GM19372 (cell line): ENCODE results near the gene LDB3.

Experiments
- ATAC-seq: cut with Tn5 transposase; IDR thresholded peaks from one replicate; pipeline ENCODE4 v1.9.1; 2021; ENCODE audit warnings: mild to moderate bottlenecking, low read depth, moderate library complexity; ENCODE audit not compliant: unreplicated experiment

The LDB3 gene

DNA sequence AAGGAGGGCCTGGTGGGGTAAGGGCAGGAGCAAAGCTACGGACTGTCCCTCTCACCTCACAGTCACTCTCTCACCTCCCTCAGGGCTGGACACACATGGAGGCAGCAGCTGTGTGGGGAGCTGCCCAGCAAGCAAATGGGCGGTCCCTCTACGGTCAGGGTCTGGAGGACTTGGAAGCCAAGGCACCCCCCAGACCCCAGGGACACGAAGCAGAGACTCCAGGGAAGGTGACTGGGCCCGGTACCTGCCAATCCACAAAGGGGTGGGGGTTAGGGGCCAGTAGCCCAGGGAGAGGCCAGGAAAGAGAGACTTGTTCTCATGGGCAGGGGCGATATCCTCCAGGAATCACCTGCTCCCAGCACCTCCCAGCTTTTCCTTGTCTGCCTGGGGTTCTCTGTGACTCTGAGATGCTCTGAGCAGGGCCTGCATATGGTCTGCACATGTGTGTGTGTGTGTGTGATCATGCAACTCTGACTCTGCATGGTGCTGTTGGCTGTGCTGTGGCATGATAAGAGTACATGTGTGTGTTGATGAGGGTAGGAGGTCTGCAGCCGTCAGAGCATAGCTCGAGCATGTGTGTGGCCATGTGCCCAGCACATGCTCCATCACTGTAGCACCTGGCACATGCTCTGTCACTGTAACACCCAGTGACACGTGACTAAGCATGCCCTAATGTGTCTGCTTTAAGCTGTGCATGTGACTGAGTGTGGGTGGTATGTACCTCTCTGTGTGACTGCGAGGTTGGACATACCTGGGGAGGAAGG, 4.6 kb upstream of the LDB3 start:
- no peak for ATAC-seq

DNA sequence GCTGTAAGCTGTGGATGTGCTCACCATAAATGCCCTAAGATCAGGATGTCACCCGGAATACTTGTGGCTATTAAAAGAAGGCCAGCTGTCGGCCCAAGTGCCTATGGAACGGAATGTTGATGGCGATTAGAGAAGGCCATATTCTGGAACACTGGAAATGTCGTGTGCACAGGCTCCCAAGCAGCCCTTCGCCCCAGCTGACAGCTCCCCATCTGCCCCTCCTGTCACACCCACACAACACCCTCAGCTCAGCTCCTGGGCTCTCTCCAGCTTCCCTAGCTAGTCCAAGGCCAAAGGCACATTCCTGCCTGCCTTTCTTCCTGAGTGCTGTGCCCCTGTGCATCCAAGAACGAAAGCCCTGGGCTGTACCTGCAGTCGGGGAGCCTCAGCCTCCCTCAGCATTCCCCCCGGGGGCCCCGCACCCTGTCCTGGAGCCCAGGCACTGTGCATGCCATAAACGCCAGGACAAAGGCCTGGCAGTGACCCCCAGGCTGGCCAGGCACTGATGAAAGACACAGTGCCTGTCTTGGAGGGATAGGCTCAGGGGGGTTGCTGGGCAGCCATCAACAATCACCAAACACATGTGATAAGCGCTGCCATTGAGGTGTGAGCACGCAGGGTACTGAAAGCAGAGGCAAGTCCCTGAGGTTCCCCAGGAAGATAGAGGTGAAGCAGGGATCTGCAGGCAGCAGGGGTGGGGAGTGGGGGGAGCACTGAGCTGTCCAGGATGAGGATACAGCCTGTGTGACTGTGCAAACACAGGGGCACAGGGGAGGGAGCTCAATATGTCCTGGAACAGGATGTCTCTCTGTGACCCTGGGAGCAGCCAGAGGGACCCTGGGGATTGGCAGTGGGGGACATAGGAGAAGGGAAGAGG, 3.7 kb upstream of the LDB3 start:
- no peak for ATAC-seq

DNA sequence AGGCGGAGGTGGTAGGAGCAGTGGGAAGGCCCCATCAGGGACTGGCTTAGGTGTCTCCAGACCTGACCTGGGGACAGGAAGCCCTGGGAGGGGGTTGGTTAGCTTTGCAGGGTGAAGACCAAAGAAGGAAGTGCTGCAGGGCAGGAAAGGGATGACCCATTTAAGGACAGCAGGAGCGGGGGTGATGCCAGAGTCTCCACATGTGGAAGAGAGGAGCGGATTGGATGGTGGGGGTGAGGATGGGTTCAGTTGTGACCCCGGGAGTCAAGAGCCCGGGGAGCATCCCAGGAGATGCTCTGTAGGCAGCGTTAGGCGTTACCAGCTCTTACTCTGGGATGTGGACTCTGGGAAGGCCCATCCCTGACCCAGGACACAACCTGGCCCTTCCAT, 3.1 kb upstream of the LDB3 start:
- no peak for ATAC-seq

DNA sequence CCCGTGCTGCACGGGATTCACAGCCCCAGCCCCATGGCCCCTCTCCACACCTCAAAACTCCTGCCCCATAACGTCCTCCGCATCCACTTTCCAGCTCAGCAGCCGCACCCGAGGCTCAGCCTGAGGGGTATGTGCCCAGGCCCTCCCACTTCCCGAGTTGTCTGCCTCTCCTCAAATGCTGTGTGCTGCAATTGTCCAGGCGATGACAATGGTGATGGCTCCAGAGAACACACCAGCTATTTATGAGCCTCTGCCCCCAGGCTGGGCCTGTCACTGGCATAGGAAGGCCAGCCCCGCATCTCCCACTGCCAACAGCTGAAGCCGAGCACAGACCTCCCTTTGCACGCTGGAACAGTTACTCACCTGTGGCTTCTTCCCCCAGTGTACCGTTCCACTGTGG, 2.4 kb upstream of the LDB3 start:
- ATAC-seq = no peak

DNA sequence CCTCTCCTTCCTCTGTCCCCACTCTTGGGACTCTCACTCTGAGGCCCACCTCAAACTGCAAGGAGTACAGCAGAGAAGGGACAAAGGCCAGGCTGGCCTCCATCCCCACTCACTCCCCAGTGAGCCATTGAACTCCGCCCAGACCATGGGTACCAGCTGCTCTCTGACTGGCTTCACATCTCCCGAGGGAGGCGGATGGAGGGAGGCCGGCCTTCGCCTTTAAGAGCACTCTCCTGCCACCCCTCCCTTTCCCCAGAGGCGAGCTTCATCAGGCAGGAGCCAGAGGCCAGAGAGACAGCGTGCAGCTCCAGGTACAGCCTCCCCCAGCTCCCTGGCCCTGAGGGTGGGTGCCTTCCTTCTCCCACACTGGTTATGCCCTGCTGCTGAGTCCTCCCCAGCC, 1.8 kb upstream of the LDB3 start:
- ATAC-seq = no peak

DNA sequence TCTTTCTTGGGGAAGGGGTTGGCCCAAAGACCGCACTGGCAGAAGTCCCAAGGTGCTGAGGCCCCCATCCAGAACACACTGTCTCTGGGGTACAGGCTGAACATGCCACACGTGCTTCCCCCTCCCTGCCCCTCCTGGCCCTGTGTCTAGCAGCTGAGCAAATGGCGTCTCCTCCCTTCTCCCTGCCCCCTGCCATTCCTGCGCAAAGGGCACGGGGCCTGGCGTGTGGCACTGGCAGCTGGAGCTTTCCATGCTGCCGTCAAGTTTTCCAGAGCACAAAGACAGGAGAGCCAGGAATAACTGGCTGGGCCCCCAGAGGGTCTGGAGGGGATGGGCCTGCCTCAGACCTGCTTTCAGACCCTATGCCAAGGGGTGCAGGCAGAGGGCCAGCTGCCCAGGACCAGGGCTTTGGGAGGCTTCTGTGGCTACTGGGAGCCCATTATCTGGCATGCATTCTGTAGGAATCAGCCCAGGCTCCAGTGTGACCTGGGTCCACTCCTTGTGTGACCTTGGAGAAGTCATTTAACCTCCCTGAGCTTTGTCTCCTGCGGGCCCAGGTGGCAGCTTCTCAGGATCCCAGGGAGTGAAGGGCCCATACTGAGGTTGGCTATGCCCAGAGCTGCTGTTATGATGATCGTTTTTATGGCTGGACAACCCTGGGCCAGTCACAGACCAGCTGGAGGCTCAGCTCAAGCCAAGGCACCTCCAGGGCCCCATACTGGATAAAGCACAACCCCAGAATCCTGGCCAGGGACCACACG, 710 bp upstream of the LDB3 start:
- ATAC-seq = no peak

DNA sequence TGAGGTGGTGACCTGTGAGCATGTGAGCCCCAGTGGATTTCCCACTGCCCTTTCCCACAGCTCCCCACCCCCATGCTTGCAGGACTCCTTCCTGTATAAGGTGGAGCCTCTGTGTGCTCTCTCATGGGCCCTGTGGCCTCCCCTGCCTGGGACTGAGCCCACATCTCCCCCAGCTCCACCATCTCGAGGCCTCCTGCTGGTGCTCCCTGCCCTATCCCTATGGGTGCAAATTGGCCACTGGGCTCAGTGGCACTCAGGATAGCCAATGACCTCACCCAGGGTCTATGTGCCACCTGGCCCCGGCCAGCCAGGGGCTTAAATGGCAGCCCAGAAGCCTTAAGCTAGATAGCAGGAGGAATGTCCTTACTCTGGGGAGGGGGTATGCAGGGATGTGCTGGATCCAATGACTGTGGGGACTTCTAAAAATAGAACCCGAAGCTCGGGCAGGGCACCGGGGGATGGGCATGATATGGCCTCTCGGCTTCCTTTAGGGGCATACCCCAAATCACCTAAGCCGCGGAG, 2.0 kb downstream of the LDB3 start:
- ATAC-seq = no peak

DNA sequence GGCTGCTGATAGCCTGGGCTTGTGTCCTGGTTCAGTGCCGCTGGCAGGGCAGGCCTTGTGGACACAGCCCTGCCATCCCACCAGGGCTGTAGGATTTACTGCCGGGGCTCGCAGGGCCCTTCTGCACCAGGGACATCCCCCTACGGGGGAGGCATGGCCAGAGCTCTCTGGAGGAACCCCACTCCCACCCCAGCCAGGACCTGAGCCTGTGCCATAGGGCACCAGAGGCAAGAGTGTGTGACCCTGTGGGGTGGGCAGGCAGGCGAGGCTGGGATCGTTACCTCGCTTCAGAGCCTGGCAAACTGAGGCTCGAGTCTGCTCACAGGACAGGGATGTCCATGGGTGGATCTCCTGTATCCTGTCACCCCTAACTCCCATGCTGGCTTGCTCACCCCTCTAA, 2.6 kb downstream of the LDB3 start:
- ATAC-seq = no peak

DNA sequence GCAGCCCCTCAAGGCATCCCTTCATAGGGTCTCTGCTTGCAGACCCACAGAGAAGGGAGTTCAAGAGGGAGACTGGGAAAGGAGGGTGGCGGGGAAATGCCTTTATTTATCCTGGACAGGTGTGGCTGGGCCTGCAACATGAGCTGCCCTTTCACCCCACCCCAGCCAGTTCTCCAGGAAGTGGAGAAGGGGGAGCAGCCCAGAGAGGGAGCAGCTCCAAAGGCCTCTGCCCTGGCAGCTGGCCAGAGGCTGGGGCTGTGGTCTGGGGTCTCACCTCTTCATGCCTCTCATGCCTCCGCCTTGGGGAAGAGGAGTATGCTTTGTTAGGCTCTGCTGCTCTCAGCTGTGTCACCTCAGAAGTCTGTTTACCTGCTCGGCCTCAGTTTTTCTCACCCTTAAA, 3.1 kb downstream of the LDB3 start:
- ATAC-seq = no peak

DNA sequence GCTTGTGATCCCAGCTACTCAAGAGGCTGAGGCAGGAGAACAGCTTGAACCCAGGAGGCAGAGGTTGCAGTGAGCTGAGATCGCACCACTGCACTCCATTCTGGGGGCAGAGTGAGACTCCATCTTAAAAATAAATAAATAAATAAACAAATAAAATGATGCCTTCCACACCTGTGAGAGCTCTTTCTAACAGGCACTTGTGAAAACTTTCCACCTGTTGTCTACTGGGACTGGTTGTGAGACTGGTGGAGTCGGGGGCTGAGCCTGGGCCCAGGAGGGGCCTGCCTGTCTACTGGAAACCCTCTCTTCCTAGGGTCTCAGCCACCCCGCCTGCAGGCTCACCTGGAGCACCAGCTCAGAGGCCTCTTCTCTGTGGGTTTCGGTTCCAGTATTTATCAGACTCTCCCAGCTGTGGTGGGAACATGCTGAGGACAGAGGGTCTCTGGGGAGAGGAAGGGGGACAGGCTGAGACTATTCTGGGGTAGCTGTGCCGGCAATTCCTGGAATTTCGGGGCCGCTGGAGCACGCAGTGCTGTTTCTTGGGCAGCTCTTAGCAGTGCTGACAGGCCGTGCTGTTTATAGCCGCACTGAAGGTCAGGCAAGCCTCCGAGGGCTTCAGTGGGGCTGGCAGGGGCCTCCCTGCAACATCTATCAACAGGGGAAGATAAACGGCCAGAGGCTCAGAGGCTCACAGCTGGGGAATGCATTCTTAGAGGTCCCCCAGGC, 3.8 kb downstream of the LDB3 start:
- no peak for ATAC-seq

DNA sequence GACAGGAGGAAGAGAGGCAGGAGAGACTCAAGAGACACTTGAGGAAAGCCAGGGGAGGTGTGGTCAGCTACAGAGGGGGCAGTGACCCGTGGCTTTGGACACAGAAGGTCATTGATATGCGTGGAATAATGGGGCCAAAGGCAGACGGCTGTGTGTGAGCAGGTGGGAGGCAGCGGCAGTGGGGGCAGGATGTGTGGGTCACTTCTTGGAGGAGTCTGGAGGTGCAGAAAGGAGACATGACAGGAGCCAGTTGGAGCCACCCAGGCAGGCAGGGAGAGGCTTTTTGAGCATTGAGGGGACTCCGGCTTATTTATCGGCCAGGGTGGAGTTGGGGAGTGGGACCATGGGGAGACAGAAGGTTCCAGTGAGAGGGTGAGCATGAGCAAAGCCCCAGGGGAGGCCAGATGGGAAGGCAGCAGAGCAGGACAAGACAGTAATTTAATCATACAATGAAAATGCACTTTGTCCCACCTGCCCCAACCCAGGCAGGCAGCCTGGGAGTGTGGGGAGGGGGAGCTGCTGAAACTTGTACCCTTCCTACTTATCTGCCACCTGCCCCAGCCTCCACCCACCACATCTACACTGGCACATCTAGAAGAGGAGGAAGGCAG, 5.0 kb downstream of the LDB3 start:
- no peak for ATAC-seq

DNA sequence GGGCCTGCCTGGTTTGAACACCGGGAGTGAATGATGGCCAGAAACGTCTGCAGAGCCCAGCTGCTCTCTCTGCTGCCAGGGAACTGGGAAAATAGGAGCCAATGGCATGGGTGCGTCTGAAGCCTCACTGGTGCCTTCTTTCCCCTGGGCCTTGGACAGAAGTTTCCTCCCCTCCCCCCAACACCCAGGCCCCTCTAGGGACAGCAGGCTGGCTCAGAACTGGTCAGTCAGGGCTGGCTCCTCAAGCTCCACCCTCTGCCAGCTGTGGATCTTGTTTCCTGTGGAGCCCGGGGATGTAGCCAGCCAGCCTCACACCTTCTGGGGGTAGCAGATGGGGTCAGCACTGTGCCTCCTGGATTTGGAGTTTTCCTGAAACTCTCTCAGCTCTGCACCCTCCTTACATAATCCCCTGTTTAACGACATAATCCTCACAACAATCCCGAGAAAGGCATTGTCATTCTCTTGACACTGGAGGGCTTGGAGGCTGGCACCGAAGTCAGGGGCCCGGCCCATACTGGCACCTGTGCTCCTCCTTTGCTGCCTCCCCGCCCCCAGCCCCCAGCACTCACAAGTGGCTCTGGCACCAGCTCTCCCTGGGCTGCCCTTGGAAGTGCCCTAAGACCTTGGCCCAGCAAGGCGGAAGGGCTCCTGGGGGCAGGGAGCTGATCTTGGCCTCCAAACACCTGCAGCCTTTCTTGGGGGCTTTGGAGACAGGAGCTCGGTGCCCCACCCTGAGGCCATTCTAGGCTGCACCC, 5.7 kb downstream of the LDB3 start:
- no peak for ATAC-seq

DNA sequence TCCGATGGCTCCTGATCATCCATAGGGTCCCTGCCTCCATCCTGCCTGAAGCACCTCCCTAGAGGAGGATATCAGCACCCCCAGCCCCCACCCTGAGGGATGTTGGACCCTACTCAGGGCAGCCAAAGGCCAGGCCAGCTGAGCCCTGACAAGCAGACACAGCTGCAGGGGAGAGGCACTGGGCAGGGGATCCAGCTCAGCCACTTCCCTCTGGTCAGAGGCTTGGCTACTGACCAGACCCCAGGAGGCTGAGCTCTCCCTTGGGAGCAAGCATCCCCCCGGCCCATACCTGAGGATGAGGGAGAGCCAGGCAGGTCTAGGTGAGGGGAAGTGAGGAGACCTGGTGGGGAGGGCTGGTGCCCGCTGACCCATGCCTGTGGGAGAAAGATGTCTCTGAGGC, 6.6 kb downstream of the LDB3 start:
- ATAC-seq = no peak

DNA sequence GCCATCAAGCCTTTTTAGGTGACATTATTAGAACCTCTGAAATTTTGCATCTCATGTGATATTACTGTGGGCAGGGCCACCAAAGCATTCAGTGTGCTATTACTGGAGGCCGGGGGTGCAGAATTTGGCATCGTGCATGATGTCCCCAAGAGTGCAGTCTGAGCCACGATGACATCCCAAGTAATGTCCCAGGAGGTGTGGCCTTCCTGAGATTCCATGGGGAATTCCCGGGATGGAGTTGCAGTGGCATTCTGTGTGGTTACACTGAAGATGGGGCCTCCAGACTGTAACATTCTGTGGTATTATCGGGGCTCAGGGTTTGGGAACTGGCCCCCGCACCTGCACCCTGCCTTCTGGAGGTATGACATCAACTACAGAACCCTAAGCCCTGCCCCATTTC, 9.1 kb downstream of the LDB3 start:
- no peak for ATAC-seq

DNA sequence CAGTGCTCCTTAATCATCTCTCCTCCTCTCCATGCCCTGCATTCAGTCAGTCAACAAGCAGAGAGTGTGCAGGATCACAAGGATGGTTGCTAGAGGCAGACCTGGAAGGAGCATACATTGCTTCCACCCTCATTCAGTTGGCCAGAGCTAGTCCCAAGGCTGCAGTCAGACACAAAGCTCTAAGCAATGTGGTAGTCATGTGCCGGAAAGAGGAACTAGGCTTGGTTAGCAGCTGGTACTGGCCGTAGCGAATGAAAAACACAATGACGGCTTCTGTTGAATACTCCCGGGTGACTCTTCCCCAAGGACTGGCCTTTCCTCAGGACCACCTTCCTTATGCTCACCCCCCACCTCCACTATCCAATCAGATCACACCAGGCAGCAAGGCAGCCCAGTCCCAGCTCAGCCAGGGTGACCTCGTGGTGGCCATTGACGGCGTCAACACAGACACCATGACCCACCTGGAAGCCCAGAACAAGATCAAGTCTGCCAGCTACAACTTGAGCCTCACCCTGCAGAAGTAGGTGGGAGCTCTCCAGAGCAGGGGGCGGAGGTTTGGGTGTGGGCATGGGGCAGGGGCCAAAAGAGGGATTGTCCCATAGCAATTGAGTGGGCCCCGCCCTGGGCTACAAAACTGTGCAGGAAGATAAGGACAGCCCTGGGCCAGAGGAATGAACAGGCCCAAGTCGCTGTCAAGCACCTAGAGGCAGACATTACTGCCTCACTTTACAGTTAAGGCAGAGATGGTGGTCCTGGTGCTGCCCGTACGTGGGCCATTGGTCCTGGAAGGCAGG, 10.9 kb downstream of the LDB3 start:
- ATAC-seq = no peak

DNA sequence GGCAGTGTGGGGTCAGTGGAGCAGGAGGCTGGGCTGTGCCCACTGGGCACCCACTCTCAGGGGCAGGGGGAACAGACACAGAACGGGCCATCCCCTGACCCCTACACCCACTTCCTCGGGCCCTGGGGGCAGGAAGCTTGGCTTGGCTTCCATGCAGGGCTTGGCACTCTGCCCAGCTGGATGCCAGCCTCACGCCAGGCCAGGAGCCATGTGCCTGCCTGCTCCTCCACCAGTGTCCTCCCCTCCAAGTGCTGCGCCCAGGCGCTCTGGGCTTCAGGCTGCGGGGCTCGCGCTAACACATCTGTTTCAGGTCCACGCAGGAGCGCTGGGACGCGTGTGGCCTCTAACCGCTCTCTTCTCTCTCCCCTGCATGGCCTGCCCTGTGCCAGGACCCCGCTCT, 12.7 kb downstream of the LDB3 start:
- no peak for ATAC-seq

DNA sequence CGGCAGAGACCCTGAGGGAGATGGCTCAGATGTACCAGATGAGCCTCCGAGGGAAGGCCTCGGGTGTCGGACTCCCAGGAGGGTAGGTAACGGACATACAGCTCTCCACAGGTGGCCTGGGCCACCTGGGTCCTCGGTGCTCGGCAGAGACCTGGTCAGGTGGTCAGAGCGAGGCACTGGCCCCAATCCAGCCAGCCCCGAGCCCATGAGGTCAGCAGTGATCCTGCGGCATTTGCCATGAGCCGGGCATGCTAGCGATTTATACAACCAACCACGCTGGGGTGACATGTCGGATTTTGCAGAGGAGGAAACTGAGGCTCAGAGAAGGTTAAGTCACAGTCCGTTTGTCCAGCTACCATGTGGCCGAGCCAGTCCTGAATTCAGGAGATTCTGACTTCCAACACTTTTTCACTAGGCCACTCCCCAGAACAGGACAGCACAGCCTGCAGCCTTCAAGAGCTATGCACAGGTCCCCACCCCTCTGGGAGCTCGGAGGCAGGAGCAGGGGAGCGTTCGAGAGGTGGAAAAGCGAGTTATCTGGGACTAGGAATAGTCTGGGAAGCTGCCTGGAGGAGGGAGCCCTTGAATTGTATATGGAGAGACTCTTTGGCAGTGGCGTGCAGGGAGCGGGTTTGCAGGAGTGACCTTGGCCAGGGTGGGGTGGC, 13.5 kb downstream of the LDB3 start:
- no peak for ATAC-seq

DNA sequence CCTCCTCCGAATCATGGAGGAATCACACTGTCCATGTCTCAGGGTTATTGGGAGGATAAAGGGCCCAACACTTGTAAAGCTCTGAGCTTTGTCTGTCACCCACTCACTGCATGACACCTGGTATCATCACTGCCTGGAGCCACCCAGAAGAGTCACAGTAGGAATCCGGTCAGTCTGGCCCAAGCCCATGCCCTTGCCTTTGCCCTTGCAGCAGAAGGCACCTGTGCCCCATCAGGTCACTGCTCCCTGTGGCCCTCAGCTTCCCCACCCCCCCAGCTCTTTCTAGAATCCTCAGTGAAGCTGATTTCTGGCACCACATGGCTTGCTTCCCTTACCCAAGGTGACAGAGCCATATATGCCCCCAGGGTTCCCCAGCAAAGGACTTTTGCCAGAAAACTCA, 14.4 kb downstream of the LDB3 start:
- ATAC-seq = no peak
